Tibial nerve (tissue), 4 donors: ENCODE data around the gene ARMC9. TPM values are rescaled to one million over a fixed set of nuclear protein-coding genes. Genes with fewer than 3 reads are reported as not detected.

Source experiments
- DNase-seq, 2 donors: peaks; one replicate each; pipeline ENCODE4 v3.0.0-alpha.2; 2019; ENCODE audit warnings: low spot score in 2 of 2
- H3K27ac ChIP-seq, 4 donors: fragments of 200-600 bp; sonication (generic) in 3 of 4; one replicate each; pipeline ENCODE4 v1.5.1; 2017 to 2019; ENCODE audit warnings: mild to moderate bottlenecking in 1 of 4
- H3K27me3 ChIP-seq, 2 donors: fragments of 200-600 bp; sonication (generic) in 1 of 2; one replicate each; pipeline versions ENCODE4 v1.5.1 to v1.6.0; 2017 to 2019
- H3K36me3 ChIP-seq, 3 donors: fragments of 200-600 bp; sonication (generic); one replicate each; pipeline ENCODE4 v1.5.1; 2018 to 2019
- H3K4me1 ChIP-seq, 4 donors: fragments of 200-600 bp; sonication (generic) in 3 of 4; one replicate each; pipeline ENCODE4 v1.5.1; 2017 to 2019
- H3K4me3 ChIP-seq, 4 donors: fragments of 200-600 bp; sonication (generic) in 3 of 4; one replicate each; pipeline ENCODE4 v1.5.1; 2017 to 2019; ENCODE audit warnings: mild to moderate bottlenecking in 1 of 4, moderate library complexity in 1 of 4
- H3K9me3 ChIP-seq, 4 donors: fragments of 200-600 bp; sonication (generic) in 3 of 4; one replicate each; pipeline ENCODE4 v1.5.1; 2017 to 2019
- EP300 ChIP-seq, 2 donors: sonication (generic); formaldehyde crosslinking; IDR thresholded peaks; one replicate each; pipeline ENCODE4 v1.6.1; 2017; ENCODE audit warnings: antibody characterized with exemption in 2 of 2, mild to moderate bottlenecking in 1 of 2
- POLR2A ChIP-seq, 2 donors: fragments of 450-650 bp; IDR thresholded peaks; one replicate each; pipeline ENCODE4 v1.6.1; 2017; ENCODE audit warnings: antibody characterized with exemption in 2 of 2, mild to moderate bottlenecking in 2 of 2, moderate library complexity in 2 of 2
- WGBS, 2 donors: methylation state at CpG; one replicate each; pipeline ENCODE4 v1.1.5; 2018; 5-methylcytosine and 5-hydroxymethylcytosine counted together
- total RNA-seq, 4 donors: library from RNA; depleted of rRNA; stranded (reverse); fragments of >200 nt; gene quantifications; one replicate each; pipeline ENCODE4 v1.1.0, GENCODE V29; 2016
- TF ChIP-seq, protein P1 (sequence below), 5 experiments: fragments of 200-600 bp in 3 of 5; fragments of 450-650 bp in 2 of 5; sonication (generic) in 3 of 5; IDR thresholded peaks; one replicate each; pipeline ENCODE4 v1.5.1; 2016 to 2019; ENCODE audit warnings: antibody characterized with exemption in 5 of 5, mild to moderate bottlenecking in 3 of 5, moderate library complexity in 2 of 5

Gene ARMC9
- total RNA-seq, 4 donors from 2014 or later = 8.7 to 30.0 (median 18.6) TPM

DNA sequence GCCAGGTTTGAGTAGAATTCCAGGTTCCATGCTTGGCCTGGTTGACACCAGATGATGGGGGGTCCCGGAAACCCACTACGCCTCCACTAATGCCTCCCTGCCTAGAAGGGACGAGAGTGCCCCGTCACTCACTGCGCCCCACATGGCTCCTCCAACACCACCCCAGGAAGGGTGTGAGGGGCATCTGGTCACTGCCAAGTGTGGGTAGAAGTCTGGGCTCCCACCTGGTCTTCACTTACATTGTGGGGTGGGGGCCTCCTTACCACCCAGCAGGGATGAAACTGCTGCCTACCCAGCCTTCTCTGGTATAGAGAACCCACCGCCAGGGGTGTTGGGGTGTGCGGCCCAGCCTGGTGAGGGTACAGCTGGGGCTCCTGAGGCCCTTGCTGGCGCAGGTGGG, 131.9 kb downstream of the ARMC9 start:
- H3K27me3 ChIP-seq = no peaks in the 10 kb centered on the region
- WGBS, 2 donors = 94 to 98% methylated on average over 8 of the region's 8 CpGs
- no peaks in the 10 kb centered on the region for H3K4me1 ChIP-seq
- TF ChIP-seq, protein P1, sequence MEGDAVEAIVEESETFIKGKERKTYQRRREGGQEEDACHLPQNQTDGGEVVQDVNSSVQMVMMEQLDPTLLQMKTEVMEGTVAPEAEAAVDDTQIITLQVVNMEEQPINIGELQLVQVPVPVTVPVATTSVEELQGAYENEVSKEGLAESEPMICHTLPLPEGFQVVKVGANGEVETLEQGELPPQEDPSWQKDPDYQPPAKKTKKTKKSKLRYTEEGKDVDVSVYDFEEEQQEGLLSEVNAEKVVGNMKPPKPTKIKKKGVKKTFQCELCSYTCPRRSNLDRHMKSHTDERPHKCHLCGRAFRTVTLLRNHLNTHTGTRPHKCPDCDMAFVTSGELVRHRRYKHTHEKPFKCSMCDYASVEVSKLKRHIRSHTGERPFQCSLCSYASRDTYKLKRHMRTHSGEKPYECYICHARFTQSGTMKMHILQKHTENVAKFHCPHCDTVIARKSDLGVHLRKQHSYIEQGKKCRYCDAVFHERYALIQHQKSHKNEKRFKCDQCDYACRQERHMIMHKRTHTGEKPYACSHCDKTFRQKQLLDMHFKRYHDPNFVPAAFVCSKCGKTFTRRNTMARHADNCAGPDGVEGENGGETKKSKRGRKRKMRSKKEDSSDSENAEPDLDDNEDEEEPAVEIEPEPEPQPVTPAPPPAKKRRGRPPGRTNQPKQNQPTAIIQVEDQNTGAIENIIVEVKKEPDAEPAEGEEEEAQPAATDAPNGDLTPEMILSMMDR (IDR thresholded peaks at IDR 0.05) = no peak
- TF ChIP-seq POLR2A (IDR thresholded peaks at IDR 0.05) = no peak
- no peak for TF ChIP-seq EP300 (IDR thresholded peaks at IDR 0.05)
- no peak overlapping the region for H3K27ac ChIP-seq
- no peak overlapping the region for H3K4me3 ChIP-seq
- DNase-seq = no peak
- no peaks in the 10 kb centered on the region for H3K9me3 ChIP-seq
- H3K36me3 ChIP-seq = peaks cover 0 to 35% (median 0%) of the 10 kb centered on the region in 3 donors

DNA sequence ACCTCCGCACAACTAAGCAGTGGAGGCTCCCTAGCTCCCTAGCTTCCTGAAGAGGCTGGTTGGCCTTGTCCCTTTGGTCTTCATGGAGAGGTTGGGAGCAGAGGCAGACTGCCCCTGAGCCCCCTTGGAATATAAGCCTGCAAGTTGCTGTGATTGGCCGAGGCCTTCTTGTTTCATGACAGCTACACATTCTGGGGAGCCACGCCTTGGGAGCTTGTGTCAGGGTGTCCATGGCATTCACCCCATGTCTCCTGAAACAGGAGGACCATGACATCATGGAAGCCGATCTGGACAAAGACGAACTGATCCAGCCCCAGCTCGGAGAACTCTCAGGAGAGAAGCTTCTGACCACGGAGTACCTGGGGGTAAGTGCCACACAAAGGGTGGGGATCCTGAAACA, 133.1 kb downstream of the ARMC9 start:
- WGBS, 2 donors = 92 to 96% methylated on average over 7 of the region's 7 CpGs
- no peak for TF ChIP-seq POLR2A (IDR thresholded peaks at IDR 0.05)
- no peak for TF ChIP-seq EP300 (IDR thresholded peaks at IDR 0.05)
- TF ChIP-seq, protein P1 (IDR thresholded peaks at IDR 0.05) = no peak
- no peak for DNase-seq
- Histone ChIP-seq H3K36me3 (peaks cover 0 to 35% (median 0%) of the 10 kb centered on the region in 3 donors), H3K4me3 (no peak overlapping the region), H3K27ac (no peak overlapping the region), H3K9me3 (no peaks in the 10 kb centered on the region), H3K4me1 (no peaks in the 10 kb centered on the region), H3K27me3 (no peaks in the 10 kb centered on the region)

DNA sequence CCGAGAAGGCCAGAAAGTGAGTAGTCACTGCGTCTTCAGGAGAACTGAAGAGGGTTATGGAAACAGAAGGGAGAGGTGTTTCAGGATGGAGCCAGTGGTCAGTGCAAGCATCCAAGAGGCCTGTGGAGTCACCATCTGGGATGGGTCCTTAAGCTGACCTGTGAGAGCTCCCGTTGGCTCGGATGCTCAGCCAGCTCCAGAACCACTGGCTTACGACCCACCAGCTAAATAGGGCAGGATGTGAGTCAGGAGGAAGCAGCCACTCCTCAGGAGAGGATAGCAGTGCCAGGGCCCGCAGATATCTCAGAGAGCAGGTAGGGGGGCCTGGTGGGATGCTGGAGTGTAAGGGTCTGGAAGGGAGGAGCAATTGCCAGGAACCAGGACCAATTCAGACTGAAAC, 134.0 kb downstream of the ARMC9 start:
- Histone ChIP-seq H3K4me1 (no peaks in the 10 kb centered on the region), H3K27ac (no peak overlapping the region), H3K36me3 (peaks cover 0 to 35% (median 0%) of the 10 kb centered on the region in 3 donors), H3K4me3 (no peak overlapping the region), H3K27me3 (no peaks in the 10 kb centered on the region), H3K9me3 (no peaks in the 10 kb centered on the region)
- 89 to 97% methylated on average over 6 of the region's 6 CpGs for WGBS, 2 donors
- no peak for DNase-seq
- TF ChIP-seq EP300 (IDR thresholded peaks at IDR 0.05) (no peak), POLR2A (IDR thresholded peaks at IDR 0.05) (no peak)
- TF ChIP-seq, protein P1 (IDR thresholded peaks at IDR 0.05) = no peak

DNA sequence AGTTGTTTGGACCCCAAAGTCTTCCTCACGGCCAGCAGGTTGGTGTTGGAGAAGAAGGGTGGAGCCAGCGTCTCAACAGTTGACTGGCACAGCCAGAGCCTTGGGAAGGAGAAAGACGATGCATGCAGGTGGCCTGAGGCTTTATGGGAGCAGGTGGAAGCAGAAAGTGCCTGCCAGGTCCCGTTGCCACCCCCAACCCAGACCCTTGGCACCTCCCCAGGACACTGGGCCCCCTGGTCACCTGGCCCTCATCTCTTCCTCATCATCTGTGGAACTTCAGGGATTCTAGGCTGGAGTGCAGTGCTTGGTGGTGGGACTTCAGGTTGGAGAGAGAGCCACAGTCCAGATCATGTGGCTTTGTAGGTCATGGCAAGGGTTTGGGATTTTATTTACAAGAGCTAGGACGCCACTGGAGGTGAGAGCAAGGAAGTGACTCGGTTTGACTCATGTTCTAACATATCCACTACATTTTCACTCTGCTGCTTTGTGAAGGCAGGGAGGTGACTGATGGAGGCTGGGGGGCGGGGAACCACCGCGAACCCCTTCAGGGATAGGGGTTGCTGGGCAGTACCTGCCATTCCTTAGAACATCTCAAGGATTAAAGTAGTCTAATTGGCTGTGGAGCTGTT, 134.6 kb downstream of the ARMC9 start:
- WGBS, 2 donors = 93 to 95% methylated on average over 9 of the region's 9 CpGs
- H3K4me3 ChIP-seq = no peak overlapping the region
- no peaks in the 10 kb centered on the region for H3K9me3 ChIP-seq
- no peaks in the 10 kb centered on the region for H3K27me3 ChIP-seq
- peaks cover 0 to 35% (median 0%) of the 10 kb centered on the region in 3 donors for H3K36me3 ChIP-seq
- no peak overlapping the region for H3K27ac ChIP-seq
- no peaks in the 10 kb centered on the region for H3K4me1 ChIP-seq
- TF ChIP-seq, protein P1 (IDR thresholded peaks at IDR 0.05) = no peak
- TF ChIP-seq EP300 (IDR thresholded peaks at IDR 0.05) = no peak
- TF ChIP-seq POLR2A (IDR thresholded peaks at IDR 0.05) = no peak
- no peak for DNase-seq

DNA sequence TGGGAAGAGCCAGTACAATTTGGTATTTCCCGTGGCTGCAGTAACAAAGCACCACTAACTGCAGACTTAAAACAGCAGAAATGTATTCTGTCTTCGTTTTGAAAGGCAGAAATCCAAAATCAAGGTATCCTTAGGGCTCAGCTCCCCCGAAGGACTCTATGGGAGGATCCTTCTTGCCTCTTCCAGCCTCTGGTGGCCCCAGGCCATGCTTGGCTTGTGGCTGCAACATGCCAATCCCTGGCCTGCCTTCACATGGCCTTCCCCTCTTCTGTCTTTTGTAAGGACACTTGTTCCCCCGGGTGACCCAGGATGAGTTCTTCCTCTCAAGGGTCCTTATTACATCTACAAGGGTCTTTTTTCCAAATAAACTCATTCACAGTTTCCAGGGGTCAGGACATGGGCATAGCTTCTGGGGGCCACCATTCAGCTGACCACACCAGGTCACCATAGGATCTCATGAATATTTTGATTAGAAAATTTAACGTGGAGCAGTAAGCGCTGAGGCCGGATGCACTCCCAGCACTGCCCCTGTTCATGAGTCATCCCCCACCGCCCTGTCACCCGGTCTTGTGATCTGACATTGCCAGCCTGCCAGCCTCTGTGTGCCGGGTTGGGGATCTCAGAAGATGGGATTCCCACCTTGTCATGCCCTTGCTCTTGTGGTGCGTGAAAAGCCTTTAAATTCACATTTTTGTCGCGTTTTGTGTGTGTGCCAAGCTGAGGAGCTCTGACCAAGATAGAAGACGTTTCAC, 135.9 kb downstream of the ARMC9 start:
- no peaks in the 10 kb centered on the region for H3K4me1 ChIP-seq
- no peak overlapping the region for H3K27ac ChIP-seq
- H3K9me3 ChIP-seq = no peaks in the 10 kb centered on the region
- 78 to 80% methylated on average over 14 of the region's 14 CpGs for WGBS, 2 donors
- no peak overlapping the region for H3K4me3 ChIP-seq
- peaks cover 0 to 35% (median 0%) of the 10 kb centered on the region in 3 donors for H3K36me3 ChIP-seq
- DNase-seq = no peak
- TF ChIP-seq POLR2A (IDR thresholded peaks at IDR 0.05) = no peak
- no peak for TF ChIP-seq EP300 (IDR thresholded peaks at IDR 0.05)
- TF ChIP-seq, protein P1 (IDR thresholded peaks at IDR 0.05) = no peak
- H3K27me3 ChIP-seq = no peaks in the 10 kb centered on the region
